Measurements from ENCODE around the gene AUTS2.

The AUTS2 gene

DNA sequence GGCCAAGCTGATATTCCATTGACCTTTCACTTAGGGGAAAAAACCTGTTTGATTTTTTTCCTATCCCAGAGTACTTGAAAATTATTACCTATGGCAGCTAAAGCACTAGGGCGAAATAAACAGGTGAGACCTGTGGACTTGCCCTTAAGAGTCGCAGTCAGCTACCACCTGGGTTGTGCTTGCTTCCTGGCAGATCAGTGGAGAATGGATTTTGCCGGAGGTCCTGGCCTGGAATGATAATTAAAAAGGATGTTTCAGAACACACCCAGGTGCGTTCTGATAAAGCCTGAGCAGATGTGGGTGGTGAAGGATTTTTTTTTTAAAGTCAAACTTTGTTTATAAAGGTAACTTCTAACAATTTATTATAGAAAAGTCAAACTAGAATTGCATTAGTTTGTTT lies 59.1 kb downstream of the AUTS2 start:
- no peak for DNase-seq

DNA sequence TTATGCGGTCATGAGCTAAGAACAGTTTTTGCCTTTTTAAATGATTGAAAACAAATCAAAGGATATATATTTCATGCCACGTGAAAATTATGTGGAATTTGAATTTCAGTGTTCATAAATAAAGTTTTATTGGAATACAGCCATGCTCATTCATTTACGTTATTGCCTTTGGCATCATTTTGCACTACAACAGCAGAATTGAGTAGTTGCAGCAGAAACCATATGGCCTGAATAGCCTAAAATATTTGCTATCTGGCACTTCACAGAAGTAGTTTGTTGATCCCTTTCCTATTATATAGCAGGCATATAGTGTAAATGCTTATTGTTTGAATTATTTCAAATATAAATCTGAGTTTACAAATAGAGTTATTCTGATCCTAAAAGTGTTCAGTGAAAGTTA lies 59.7 kb downstream of the AUTS2 start:
- no peak for DNase-seq

DNA sequence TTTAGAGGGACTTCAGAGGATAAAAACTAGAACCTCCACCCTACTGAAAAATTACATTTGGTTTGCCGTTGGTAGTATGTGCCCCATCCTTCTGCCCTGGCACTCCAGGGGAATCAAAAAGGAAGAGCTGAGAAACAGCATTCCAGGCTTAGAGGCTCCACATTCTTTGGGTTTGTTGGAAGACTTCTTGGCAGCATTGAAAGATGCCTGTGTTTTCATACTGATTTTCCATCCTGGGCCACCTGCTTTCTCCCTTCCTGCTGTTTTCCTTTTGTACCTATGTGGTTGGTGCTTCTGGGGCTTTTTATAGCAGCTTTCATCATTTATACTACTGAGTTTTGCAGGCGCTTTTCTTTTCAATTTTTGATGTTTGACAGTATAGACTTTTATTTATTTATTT lies 61.7 kb downstream of the AUTS2 start:
- DNase-seq, result no peak

DNA sequence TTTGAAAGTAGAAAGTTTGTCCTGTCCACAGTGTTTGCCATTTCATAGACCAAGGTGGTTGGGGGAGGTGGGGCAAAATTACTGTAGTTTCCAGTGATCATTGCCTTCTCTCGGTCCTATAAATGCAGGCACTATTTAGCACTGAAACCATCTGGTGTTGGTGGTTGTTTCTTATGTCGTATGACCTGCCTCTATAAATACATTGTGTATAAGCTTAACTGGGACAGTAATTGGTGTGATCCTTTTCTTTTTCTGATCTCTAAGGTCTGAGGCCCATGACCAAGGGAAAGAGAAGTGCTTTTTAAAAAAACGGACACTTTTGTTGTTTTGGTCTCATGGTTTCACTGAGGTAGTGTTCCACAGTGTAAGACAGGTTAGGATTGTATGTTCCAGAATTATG lies 63.1 kb downstream of the AUTS2 start:
- DNase-seq, result no peak

DNA sequence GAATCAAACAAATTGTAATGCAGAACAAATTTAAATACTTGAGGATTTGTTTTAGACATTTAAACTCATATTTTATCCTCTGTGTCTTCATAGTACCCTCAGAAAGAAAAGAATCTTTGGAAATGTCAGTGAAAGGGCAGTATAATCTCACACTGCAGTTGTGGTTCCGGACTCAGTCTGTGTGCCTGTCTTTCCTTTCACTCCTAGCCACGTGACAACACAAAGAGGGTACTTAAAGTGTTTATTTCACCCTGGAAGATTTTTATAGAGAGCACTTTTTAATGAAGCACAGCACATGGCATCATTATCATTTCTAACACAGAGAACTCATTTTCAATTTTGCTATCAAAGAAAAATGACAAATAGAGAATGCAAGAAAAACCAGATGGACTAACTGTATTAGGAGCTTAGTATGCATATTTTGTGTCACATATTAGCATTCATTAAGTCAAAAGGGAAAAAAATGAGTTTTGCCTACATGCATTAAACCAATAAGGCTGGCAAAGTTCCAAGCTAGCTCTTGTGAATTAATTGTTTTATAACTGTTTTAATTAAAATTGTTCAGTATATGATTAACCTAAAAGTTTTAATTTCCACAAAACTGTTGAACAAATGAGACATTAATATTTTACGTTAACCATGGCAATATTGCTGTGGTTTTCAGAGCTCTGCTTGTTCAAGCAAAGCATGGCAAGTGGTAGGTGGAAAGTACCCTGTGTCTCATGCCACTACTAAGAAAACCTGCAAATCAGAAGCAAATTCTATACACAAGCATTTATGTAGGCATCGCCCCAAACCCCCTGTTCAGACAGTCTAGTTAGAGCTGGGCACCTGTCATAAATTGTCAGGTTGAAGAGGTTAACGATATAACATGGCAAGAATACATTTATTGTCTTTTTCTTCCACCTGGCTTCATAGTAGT lies 65.9 kb downstream of the AUTS2 start:
- no peak for DNase-seq

DNA sequence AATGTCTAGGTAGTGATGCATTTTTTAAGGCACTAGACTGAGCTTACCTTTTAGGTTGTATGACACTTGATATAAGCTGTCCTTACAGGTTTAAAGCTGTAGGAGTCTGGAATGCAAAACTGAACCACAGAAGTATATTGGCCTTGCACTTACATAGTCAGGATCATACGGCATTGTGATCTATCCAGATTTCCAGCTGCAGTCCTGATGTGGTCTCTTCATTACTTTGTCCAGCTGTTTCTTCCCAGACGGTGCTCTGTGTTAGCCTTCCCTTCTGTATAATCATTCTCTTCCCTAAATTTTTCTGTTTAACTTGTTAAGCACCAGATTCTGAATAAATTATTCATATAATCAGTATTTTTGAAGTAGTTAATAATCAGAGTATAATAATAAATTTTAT lies 67.1 kb downstream of the AUTS2 start:
- DNase-seq, result no peak

DNA sequence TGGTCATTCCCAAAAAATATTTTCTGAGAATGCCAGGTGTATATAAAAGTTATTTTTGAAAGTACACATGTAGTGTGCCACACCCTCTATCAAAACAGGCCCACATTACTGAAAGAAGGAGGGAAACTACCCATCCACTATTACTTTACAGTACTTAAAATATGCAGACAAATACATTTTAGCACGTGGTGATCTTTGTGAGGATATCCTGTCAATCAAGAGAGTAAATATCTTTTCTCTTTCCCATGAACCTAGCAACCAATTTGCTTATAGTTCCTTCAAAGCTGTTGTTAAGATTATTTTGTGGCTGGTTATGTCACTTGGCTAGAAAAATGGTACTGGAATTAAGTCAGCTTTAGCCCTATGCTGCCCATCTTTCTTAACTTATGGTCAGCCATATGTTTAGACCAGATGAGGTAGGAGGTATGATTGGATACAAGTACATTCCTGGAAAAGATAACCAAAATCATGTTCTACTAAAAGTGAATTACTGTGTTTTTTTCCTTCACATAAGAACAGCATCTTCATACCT lies 70.1 kb downstream of the AUTS2 start:
- no peak for DNase-seq

DNA sequence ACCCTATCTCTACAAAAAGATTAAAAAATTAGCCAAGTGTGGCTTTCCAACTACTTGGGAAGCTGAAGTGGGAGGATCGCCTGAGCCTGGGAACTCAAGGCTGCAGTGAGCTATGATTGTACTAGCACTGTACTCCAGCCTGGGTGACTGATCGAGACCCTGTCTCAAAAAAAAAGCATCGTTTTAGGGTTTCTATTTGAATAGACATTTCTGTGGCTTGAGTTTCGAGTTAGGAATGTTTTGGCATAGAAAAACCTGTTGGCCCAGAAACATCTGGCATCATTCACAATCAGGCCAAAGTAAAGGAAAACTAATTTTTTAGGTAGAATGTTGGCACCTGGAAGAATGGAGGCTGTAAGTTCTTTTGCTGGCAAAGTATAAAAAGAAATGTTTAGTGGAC lies 72.4 kb downstream of the AUTS2 start:
- DNase-seq, result no peak

DNA sequence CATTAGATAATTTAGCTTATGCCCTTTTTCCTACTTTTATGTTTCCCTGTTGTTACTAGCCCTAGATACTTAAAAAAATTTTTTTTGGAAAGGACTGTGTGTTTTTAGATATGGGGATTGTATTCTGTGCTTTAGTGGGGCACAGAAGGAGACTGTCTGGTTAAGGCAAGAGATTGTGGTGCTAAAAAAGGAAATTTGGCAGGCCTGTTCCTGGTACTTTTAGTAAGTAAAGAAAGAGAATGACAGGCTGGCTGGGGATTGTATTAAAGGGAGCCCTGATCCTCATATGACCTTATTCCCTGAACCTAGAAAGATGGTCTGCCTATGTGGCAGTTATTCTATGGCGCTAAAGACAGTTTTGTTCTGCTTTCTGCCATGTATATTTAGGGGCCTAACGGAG lies 74.8 kb downstream of the AUTS2 start:
- DNase-seq, result no peak

DNA sequence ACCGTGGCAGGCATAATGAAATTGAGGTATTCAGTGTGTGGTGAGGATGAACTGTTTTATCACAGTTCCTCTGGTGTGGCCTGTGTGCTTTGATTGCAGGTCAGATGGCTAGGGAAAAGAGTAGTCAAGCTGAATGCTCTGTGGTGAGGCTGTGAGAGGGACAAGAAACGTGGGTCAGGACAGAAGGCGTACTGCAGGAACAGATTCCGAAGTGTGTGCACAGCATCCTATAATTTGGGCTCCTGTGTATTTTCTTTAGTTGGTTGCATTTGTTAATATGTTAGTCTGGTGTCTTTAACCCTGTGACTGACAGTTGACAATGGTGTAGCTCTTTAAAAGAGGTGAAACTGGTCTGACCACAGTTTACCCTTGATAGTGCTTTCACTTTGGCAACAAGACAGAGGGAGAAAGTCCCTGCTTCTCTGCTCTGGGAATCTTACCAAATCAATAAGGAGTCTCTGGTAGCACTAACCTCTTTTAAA lies 76.5 kb downstream of the AUTS2 start:
- no peak for DNase-seq

DNA sequence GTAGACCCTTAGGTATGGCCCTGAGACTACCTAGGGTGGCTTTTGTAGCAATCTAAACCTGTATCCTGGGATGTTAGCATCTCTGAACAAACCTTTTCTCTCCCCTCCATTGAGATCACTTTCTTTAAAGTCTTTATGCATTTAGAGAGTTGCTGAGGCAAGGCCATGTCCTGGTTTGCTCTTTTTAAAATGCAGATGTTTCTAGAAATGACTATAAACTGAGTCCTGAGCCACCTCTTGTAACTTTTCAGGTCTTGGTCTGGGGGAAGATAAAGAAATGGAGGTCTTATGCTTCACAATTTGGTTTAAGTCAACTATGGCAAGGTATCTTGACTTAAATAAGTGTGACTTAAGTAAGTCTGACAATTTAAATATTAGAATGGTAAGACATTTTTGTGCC lies 78.0 kb downstream of the AUTS2 start:
- DNase-seq, result no peak

DNA sequence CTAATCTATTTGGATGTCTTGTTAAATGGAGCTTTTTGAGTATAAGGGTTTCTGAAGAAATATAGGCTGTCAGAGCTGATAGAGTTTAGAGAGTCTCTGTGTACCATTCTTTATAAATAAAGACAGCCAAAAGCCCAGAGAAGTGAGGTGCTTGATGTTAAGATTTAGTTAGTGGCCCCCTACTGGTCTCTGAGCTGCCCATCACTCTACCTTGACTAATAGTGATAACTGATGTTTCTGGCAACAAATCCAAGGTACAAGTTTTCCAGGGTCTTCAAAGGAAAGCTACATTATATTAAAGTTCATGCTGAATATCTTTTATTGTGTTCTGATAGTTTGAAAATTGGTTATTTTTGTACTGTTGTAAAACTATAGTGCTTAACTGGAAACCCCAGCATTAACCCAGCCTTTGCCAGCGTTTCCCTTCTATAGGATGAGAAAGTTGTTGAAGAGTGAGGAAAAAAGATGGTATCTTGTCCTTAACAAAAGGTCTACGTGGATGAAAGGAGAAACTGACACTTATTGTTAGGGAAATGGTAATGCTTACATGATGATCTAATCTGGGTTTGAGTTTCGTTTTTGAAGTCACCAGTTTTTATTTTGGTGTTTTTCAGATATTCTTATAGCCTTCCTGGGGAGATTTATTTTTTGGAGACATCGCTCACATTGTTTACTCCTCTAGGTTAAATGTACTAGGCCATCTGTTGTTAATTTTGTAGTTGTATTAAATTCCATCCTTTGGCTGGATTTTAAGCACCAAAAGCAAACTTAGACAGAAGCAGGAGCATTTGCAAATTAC lies 79.0 kb downstream of the AUTS2 start:
- DNase-seq, result no peak

DNA sequence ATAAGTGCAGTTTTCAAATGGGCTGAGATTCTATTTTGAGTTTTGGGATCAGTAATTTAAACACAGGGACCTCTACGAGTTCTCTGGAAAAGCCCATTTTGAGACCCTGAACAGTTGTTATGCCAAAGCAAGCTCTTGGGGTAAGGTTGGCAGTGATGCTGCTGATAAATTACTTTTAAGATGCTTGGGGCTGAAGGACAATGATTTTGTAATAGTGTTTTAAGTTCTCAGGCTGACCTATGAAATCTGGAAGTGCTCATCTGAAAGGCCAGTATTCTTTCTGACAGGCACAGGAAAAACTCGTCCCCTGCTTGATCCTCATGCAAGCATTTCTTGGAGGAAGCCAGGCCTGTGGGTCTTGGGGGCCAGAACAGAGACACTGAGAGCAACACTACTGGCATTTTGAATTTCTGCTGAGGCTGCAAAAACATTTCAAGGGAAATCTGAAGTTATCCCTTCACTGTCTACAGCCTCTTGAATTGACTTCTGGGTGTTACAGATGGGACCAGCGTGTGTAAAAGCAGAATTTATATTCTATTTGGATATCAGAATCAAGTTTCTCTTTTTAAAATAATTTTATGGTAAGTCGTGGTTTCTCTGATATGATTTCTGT lies 79.7 kb downstream of the AUTS2 start:
- no peak for DNase-seq

DNA sequence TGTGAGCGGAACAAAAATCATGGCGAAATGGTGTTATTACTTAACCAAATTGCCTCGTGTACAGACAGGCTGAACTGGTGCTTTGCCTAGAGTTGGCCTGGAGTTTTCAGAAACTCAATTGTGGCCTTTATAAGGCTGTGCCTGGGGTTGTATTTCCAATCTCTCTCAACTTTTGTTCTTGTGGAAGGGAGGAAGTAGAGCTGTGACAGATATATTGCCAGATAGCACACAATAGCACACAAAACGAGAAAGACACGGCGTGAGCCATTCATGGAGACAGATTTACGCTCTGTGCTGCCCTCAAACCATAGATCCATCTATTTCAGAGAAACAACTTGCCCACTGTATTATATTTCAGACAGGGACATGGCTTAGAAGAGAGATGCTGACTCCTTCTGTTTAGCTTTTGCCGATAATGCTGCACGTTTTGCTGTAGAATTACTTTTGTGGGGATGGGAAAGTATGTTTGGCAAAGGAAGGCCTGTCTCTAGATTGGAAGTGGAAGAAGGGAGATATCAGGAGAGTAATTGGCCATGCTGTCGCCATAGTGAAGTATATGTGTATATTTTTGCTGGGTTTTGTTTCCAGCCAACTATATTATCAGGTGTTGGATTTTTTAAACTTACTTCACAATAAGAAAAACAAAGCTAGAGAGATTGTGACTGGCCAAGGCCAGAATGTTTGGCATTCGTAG lies 80.4 kb downstream of the AUTS2 start:
- DNase-seq, result no peak

DNA sequence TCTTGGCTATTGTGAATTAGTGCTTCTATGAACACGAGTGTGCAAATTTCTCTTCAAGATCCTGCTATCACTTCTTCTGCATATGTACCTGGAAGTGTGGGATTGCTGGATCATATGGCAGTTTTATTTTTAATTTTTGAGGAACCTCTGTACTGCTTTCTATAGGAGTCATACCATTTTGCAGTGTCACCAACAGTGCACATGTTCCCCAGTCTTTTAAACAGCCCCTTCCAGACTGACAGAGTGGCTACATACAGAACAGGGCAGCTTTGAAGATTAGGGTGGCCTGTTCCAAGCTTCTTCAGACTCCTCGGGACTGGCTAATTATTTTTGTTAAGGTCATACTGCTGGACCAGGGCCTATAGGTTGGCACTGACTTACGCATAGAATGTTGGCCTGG lies 82.9 kb downstream of the AUTS2 start:
- DNase-seq, result no peak

DNA sequence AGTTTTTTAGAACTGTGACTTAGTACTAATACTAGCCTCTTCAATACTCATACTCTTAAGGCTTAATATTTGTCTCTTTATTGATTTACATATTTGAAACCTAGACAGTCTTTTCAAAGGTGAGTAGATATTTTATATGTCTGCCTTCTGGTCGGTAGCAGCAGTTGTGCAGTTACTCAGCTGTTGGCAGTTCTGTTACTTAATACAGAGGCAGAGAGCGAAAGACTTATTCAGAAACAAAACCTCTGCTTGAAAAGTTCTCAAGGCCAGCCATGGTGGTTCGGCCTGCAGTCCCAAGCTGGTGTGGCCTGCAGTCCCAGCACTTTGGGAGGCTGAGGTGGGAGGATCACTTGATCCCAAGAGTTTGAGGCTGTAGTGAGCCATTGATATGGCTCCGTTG lies 84.2 kb downstream of the AUTS2 start:
- no peak for DNase-seq

DNA sequence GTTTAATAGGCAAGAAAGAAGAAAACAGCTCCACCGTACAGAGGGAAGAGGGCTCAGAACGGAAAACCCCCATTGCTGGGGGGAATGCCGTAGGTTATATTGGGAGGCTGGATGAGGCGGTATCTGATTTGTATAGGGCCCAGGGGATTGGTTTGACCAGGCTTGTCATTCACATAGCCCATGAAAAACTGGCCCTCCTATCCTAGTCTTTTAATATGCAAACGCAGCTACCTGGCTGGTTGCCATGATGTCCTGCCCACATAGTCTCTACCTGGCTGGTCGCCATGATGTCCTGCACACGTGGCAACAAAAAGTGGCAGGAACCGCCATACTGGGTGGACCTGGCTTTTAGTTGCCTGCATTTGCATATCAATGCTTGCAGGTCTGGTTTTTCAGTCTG lies 84.7 kb downstream of the AUTS2 start:
- DNase-seq, result no peak

DNA sequence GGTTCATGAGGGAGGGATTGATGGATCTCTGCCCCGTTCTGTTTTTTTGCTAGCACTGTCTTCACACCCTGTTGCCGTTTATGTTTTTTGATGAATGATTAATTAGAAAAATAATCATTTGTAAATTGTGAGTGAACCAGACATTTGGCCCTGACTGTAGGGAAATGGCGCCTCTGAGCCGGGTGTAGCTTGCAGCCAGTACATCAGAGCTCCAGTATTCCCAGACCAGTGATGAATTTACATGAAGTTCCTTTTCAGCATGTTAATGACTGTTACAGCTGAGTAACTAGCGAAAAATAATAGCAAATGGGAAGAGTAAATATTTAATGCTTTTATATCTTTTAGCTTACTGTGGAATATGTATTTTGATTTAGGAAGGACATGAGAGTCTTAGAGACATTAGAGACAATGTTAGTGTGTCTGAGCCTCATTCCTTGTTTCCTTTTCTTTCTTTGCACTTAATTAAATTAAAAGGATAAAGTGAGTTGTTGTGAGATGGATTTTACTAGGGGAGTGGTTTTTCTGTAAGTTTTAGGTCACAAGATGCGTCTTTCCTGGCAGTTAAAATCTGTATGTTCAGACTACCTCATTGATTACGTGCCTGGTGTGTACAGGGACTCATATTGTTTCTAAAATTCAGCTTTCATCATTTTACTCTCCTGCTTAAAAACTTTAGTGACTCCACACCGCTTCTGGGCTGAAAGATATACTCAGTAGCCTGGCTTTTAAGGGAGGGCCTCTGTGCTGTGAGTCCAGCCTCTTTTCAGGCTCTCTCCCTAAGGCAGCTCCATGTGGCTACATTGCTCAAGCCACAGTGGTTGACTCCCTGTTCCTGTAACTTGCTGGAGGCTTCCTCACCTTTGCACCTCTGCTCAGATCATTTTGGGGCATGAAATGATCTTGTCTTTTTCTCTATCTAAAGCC lies 86.4 kb downstream of the AUTS2 start:
- DNase-seq, result no peak

DNA sequence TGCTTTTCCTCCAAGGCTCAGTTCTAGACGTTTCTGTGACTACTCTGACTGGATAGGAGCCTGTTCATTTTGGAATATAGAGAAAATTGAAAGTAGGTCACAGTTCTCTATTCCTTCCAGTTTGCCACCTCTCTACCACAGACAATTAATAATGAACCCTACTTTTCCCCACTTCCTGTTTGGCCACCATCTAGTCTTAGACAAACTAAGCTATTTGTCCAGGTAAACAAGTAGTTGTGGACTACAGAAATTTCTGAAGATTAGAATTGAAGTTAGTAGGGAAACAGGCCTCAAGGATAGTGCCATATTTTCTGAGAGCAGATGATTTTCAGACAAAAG lies 87.0 kb downstream of the AUTS2 start:
- DNase-seq, result no peak

DNA sequence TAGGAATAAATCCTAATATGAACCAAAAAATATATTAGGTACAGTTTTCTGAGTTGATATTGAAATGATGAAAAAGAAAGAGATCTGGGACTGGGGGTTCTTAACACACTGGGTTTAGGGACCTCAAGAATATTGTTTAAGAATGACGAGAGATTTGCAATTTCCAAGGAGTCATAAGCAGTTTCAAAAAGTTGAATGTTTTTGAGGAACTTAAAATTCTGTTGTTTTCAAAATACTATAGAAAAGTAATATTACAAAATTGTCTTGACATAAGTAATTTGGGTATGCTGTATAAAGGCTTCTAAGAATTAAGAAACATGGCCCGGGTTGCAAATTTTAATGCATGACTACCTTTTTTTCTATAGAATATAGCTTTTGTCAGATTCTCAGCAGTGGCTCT lies 88.1 kb downstream of the AUTS2 start:
- DNase-seq, result no peak

DNA sequence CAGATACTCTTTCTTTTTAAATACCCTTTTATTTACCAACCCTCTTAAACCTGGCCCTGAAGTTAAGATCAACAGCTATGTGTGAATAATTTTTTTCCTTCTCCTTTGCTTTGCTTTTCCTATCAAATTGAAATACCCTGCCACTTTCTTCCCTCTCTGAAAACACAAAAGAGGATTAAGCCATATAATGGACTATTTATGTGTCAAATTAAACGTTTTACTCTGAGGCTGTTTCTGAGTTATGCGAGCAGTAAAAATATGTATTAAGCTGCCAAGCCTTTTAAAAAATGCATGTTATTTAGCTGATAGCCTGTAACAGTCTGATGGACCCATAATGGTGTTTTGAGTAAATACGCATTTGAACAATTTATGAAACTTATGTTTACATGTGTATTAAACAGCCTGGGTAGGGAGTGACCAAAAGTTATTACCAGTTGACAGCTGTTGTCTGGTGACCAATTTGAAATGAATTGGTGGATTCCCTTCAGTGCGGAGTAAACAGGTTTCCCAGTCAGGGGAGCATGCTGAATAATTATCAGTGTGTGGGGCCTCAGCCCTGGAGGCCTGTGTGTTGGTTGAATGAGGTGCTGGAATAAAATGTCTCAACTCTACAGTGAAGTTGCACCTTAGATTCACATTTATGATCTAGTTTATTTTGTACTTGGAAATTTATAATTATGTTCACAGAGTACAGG lies 89.6 kb downstream of the AUTS2 start:
- no peak for DNase-seq

Measured in effector CD4-positive, alpha-beta T cell (primary cell).